Epithelial cell of proximal tubule (primary cell): ENCODE data around the gene COQ6. TPM values are rescaled to one million over a fixed set of nuclear protein-coding genes. Genes with fewer than 3 reads are reported as not detected.
"Not testable (repeated sequence)": the region's sequence is repeated elsewhere in the genome, so short reads cannot be mapped to it uniquely, and the experiment has no call there.

ENCODE experiments used
- DNase-seq: peaks from one replicate; pipeline ENCODE4 v3.0.0-alpha.2; 2011; ENCODE audit warnings: low read depth
- H3K4me3 ChIP-seq: 2 replicates; pipeline ENCODE4 v1.5.1; 2011; ENCODE audit warnings: low read depth, mild to moderate bottlenecking, low read length
- total RNA-seq: library from RNA; depleted of rRNA; stranded (reverse); fragments of >200 nt; gene quantifications from 2 replicates; pipeline ENCODE4 v1.2.3, GENCODE V29; 2015
- TF ChIP-seq, protein P1 (sequence below): conservative IDR thresholded peaks from 2 replicates; pipeline ENCODE4 v1.5.1; 2012; ENCODE audit warnings: low read depth, mild to moderate bottlenecking, low read length

The COQ6 gene
- total RNA-seq, 1 donor from 2014 or later = 27.3 TPM

DNA sequence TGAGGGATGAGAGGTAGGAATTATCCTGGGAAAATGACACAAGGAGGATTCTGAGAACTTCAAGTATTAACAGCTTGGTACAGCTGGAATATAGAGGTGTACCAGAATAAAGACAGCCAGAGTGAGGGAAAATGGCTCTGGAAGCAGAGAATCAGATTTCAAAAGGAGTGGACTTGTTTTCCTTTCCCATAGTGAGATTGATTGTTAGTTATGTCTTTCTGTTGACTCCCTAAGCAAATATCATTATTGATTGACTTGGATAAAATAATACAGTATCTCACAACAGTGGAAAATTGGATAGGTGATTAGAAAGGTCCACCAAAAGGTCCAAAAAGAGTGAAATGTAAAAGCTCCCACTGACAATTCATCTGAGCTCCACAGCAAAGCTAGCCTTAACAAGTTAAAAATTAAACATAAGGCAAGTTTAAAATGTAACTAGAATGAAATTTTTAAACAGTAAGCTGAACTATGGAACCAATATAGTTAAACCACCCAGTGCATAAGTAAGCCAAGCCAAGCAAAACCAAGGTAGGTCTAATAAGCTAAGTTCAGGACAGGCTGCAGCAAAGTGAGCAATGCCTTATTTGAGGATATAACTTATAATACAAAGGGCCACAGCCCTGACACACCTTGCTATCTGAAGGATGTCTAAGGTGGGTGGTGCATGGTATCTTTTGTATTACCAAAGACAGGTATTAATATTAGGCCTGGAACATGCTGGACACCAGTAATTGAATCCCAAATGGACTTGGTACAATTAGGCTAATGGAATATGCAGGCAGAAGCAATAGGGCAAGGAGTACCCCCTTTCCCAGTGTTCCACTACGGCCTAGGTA is 47.2 kb downstream of the COQ6 start:
- peak overlapping the region; percentile 2 for H3K4me3 ChIP-seq
- TF ChIP-seq, protein P1, sequence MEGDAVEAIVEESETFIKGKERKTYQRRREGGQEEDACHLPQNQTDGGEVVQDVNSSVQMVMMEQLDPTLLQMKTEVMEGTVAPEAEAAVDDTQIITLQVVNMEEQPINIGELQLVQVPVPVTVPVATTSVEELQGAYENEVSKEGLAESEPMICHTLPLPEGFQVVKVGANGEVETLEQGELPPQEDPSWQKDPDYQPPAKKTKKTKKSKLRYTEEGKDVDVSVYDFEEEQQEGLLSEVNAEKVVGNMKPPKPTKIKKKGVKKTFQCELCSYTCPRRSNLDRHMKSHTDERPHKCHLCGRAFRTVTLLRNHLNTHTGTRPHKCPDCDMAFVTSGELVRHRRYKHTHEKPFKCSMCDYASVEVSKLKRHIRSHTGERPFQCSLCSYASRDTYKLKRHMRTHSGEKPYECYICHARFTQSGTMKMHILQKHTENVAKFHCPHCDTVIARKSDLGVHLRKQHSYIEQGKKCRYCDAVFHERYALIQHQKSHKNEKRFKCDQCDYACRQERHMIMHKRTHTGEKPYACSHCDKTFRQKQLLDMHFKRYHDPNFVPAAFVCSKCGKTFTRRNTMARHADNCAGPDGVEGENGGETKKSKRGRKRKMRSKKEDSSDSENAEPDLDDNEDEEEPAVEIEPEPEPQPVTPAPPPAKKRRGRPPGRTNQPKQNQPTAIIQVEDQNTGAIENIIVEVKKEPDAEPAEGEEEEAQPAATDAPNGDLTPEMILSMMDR = no peak
- DNase-seq = no peak

DNA sequence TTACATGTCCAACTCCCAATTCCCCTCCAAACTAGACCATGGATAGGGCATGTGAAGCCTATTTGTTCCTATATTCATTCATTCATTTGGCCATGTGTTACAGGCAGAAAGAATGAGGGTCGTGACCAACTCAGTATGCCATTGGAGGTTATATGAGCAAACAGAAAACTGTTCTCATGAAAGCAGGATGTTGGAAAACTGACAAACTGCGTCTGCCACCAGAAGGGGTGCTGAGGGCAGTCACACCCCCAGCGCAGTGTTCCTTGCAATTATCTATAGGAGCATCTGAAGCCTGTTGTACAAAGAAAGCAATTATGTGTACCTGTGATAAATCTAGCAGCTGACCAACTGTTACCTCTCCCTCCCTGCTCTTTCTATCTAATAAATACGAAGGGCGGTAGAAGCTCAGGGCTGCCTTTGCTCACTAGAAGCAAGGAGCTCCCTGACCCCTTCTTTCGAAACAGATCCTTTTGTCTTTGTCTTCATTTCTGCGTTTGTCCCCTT is 47.9 kb downstream of the COQ6 start:
- TF ChIP-seq, protein P1 = no peak
- no peak overlapping the region for H3K4me3 ChIP-seq
- DNase-seq = no peak

DNA sequence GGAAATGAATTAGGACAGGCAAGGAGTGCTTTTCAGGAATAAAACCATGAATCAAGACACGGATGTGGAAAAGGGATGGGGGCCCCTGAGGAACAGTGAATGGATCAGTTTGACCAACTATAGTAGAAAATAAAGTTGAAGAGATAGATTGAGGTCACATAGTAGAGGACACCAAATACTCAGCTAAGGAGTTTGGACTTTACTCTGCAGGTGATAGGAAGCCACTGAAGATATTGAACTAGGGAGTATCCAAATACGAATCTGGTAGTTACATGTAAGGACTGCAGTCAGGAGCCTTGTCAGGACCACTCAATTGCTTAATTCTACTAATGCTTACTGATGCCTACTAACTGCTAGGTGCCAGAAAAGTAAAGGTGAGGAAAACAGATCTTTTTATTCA is 48.6 kb downstream of the COQ6 start:
- TF ChIP-seq, protein P1 = no peak
- H3K4me3 ChIP-seq = no peak overlapping the region
- no peak for DNase-seq

DNA sequence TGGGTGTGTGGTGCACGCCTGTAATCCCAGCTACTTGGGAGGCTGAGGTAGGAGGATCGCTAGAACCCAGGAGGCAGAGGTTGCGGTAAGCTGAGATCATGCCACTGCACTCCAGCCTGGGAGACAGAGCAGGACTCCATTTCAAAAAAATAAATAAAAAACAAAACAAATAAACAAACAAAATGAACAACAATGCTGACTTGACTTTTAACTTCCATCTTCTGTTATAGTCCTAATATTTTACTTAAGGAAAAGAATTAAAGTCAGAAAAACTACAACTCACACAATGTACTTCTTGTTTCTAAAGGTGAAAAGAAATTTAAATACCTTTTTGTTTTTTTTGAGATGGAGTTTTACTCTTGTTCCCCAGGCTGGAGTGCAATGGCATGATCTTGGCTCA is 55.6 kb downstream of the COQ6 start:
- not testable (repeated sequence) for DNase-seq, H3K4me3 ChIP-seq

DNA sequence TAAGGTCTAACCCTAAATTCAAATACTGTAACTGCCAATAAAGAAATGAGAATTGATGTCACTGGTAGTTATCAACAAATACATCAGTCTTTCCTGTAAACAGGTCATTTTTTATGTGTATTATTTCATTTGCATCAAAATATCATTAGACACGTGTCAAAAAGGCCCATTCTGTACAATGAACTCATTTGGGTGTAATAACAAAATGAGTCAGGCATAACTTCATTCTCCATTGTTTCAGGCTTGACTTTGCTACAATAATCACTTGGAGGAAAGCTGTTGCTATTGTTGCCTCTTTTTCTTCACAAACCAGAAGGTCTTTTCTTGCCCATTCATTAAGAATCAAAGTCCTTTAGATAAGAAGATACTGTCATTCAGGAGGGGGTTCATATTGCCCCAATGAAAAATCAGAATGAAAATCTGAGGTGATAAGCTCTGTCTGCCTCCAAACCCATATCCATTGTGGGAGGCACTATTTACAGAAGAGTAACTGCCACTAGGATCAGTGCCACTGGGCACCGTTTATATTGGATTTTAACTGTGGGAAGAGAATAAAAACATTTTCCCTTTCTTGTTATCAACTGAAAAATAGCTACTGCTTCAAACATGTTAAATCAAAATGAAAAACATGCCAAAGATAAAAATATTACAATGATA is 58.9 kb downstream of the COQ6 start:
- H3K4me3 ChIP-seq = no peak overlapping the region
- TF ChIP-seq, protein P1 = no peak
- DNase-seq = no peak

Other genes starting within 250 kb of the COQ6 start
- 22.9 and 23.6 TPM in 2 replicates for gene PNMA1, start 235.9 kb upstream of the COQ6 start, total RNA-seq
- 4.8 and 5.4 TPM in 2 replicates for gene PTGR2, start 98.5 kb upstream of the COQ6 start, total RNA-seq
- 43.8 and 52.9 TPM in 2 replicates for gene ZNF410, start 63.4 kb upstream of the COQ6 start, total RNA-seq
- gene FAM161B, start 208 bp upstream of the COQ6 start, total RNA-seq = 1.7 and 2.7 TPM in 2 replicates
- 2.7 and 4.8 TPM in 2 replicates for gene ENTPD5, start 69.0 kb downstream of the COQ6 start, total RNA-seq
- gene BBOF1, start 69.0 kb downstream of the COQ6 start, total RNA-seq = 1.2 and 3.8 TPM in 2 replicates
- 3.5 and 7.9 TPM in 2 replicates for gene ALDH6A1, start 134.2 kb downstream of the COQ6 start, total RNA-seq
- gene LIN52, start 134.7 kb downstream of the COQ6 start, total RNA-seq = 4.6 and 7.2 TPM in 2 replicates